HL-60 (cell line): ENCODE data around the gene GNG12.

Source experiments
- DNase-seq, 2 experiments: peaks; one replicate each; pipeline ENCODE4 v3.0.0-alpha.2; 2010 to 2020; ENCODE audit warnings: low read depth in 1 of 2, low spot score in 1 of 2
- H3K27ac ChIP-seq: fragments of 250-450 bp; sonication (Bioruptor Pico); replicated peaks from 2 replicates; pipeline ENCODE4 v1.5.1; 2020; ENCODE audit warnings: mild to moderate bottlenecking, moderate library complexity
- H3K27me3 ChIP-seq: fragments of 250-450 bp; sonication (Bioruptor Pico); 2 replicates; pipeline ENCODE4 v1.5.1; 2021; ENCODE audit warnings: mild to moderate bottlenecking, moderate library complexity; ENCODE audit not compliant: insufficient read depth, poor library complexity, severe bottlenecking
- H3K4me3 ChIP-seq: replicated peaks from 2 replicates; pipeline ENCODE4 v1.5.1; 2011; ENCODE audit warnings: mild to moderate bottlenecking, control low read depth, low read length; ENCODE audit not compliant: insufficient read depth
- CTCF ChIP-seq: IDR thresholded peaks from one replicate; pipeline ENCODE4 v1.5.1; 2011; ENCODE audit warnings: low read length, control low read depth, inconsistent platforms; ENCODE audit not compliant: insufficient read depth
- GABPA ChIP-seq: IDR thresholded peaks from 2 replicates; pipeline ENCODE4 v1.6.1; 2012; ENCODE audit warnings: low read depth
- POLR2AphosphoS5 ChIP-seq: IDR thresholded peaks from 2 replicates; pipeline ENCODE4 v1.6.1; 2012; ENCODE audit warnings: low read depth
- REST ChIP-seq: IDR thresholded peaks from 2 replicates; pipeline ENCODE4 v1.6.1; 2012; ENCODE audit warnings: low read depth; ENCODE audit not compliant: insufficient replicate concordance
- SPI1 ChIP-seq: IDR thresholded peaks from 2 replicates; pipeline ENCODE4 v1.6.1; 2012; ENCODE audit warnings: low read depth, mild to moderate bottlenecking, borderline replicate concordance

The GNG12 gene

GRCh38 chr1:67863637-67864036 lies 30.4 kb upstream of the GNG12 start:
- TF ChIP-seq CTCF (no peak), SPI1 (no peak), POLR2AphosphoS5 (no peak), GABPA (no peak), REST (no peak)
- Histone ChIP-seq H3K27me3 (no peaks in the 10 kb centered on the region), H3K4me3 (no peak overlapping the region), H3K27ac (no peak overlapping the region)
- no peak for DNase-seq

- Histone ChIP-seq H3K27me3 (no peaks in the 10 kb centered on the region), H3K27ac (no peak overlapping the region), H3K4me3 (no peak overlapping the region)
- TF ChIP-seq GABPA (no peak), REST (no peak), SPI1 (no peak), CTCF (no peak), POLR2AphosphoS5 (no peak)
- DNase-seq: no peak
These were observed 29.4 kb upstream of the GNG12 start for GRCh38 chr1:67862685-67863084.

GRCh38 chr1:67861856-67862516 lies 28.7 kb upstream of the GNG12 start:
- no peak for TF ChIP-seq POLR2AphosphoS5
- TF ChIP-seq SPI1: no peak
- TF ChIP-seq GABPA: no peak
- no peak for TF ChIP-seq REST
- no peak for TF ChIP-seq CTCF
- Histone ChIP-seq H3K27ac (no peak overlapping the region), H3K27me3 (no peaks in the 10 kb centered on the region), H3K4me3 (no peak overlapping the region)
- no peak for DNase-seq
